ENCODE results near the gene SMCO2.

The SMCO2 gene

GRCh38 chr12:27523305-27523641 is 76.7 kb downstream of the SMCO2 start:
- Histone ChIP-seq H3K4me3 (replicated peaks; ENCODE audit: low read depth, low read length) (peak overlapping the region; percentile 71), H3K27me3 (replicated peaks; ENCODE audit: control insufficient read depth, insufficient read depth, low read length) (no peaks in the 10 kb centered on the region), H3K36me3 (ENCODE audit: control insufficient read depth, insufficient read depth, low read length) (no peaks in the 10 kb centered on the region)
- TF ChIP-seq, protein P1, sequence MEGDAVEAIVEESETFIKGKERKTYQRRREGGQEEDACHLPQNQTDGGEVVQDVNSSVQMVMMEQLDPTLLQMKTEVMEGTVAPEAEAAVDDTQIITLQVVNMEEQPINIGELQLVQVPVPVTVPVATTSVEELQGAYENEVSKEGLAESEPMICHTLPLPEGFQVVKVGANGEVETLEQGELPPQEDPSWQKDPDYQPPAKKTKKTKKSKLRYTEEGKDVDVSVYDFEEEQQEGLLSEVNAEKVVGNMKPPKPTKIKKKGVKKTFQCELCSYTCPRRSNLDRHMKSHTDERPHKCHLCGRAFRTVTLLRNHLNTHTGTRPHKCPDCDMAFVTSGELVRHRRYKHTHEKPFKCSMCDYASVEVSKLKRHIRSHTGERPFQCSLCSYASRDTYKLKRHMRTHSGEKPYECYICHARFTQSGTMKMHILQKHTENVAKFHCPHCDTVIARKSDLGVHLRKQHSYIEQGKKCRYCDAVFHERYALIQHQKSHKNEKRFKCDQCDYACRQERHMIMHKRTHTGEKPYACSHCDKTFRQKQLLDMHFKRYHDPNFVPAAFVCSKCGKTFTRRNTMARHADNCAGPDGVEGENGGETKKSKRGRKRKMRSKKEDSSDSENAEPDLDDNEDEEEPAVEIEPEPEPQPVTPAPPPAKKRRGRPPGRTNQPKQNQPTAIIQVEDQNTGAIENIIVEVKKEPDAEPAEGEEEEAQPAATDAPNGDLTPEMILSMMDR (IDR thresholded peaks at IDR 0.05; ENCODE audit: insufficient read depth, low read length, poor library complexity, severe bottlenecking): no peak
- no peak for DNase-seq (ENCODE audit: extremely low read depth, insufficient read length)

DNA sequence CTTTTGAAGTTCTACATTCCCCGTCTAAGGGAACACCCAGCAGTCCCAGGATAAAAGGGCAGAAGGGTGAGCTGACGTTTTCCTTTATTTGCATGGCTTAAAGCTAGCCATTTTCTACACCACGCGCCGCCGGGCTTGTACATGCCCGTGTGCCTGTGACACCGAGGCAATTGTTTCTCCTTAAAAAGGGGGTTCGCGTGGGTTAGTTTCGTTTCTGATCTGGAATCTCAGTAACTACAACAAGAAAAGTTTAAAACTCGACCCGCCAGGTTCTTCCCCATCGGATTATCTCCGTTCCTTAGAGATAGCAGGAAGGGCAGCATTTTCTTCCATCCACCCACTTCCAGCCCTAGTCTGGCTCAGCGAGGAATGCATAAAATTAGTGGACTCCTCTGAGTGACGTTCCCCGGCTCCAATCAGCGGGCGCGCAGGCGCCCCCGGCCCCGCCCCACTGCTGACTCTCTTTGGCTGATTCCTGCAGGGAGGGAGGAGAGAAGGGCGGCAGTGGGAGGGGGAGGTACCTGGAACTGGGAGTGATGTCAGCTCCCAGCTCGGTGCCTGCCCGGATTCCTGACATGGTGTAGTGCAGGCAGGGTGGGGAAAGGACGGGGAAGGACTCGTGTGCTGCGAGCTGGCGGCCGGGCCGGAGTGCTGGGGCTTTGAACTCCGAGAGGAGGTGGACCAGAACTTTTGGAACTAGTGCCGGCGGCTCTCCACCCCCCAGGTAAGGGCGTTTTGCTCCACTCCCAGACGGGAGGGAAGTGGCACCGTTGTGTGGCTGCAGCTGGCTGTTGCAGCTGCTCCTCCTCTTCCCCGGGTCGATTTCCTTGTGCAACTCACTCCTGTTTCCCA is 77.3 kb downstream of the SMCO2 start, which contains the start of gene PPFIBP1:
Gene PPFIBP1, plus strand, starts transcription at position 565 of the 852 bp plus-strand sequence. CDS start 109,191 bp downstream, outside the sequence.
- H3K27me3 ChIP-seq (replicated peaks; ENCODE audit: control insufficient read depth, insufficient read depth, low read length): no peaks in the 10 kb centered on the region
- peak within 1 kb of the TSS; percentile 71 for H3K4me3 ChIP-seq (replicated peaks; ENCODE audit: low read depth, low read length)
- DNase-seq (ENCODE audit: extremely low read depth, insufficient read length): peak; percentile 99
- H3K36me3 ChIP-seq (ENCODE audit: control insufficient read depth, insufficient read depth, low read length): no peaks in the 10 kb centered on the region
- TF ChIP-seq, protein P1 (IDR thresholded peaks at IDR 0.05; ENCODE audit: insufficient read depth, low read length, poor library complexity, severe bottlenecking): peak; percentile 36

DNA sequence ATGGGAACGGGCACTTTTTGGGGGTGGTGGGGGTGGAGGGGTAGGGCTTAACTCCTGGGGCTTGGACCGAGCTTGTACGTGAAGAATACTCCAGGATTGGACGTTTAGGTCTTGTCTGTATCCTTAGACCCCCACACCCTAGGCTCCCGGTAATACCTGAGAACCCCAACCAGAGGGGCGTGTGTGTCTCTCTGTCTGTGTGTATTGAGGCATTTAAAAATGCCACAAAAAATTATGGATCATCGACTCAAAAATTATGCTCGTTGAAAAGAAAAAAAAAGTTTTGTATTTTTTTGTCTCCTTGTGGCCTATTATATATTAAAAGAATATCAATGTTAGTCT is 77.9 kb downstream of the SMCO2 start:
- TF ChIP-seq, protein P1 (IDR thresholded peaks at IDR 0.05; ENCODE audit: insufficient read depth, low read length, poor library complexity, severe bottlenecking): no peak
- Histone ChIP-seq H3K27me3 (replicated peaks; ENCODE audit: control insufficient read depth, insufficient read depth, low read length) (no peaks in the 10 kb centered on the region), H3K36me3 (ENCODE audit: control insufficient read depth, insufficient read depth, low read length) (no peaks in the 10 kb centered on the region), H3K4me3 (replicated peaks; ENCODE audit: low read depth, low read length) (peak overlapping the region; percentile 71)
- no peak for DNase-seq (ENCODE audit: extremely low read depth, insufficient read length)

DNA sequence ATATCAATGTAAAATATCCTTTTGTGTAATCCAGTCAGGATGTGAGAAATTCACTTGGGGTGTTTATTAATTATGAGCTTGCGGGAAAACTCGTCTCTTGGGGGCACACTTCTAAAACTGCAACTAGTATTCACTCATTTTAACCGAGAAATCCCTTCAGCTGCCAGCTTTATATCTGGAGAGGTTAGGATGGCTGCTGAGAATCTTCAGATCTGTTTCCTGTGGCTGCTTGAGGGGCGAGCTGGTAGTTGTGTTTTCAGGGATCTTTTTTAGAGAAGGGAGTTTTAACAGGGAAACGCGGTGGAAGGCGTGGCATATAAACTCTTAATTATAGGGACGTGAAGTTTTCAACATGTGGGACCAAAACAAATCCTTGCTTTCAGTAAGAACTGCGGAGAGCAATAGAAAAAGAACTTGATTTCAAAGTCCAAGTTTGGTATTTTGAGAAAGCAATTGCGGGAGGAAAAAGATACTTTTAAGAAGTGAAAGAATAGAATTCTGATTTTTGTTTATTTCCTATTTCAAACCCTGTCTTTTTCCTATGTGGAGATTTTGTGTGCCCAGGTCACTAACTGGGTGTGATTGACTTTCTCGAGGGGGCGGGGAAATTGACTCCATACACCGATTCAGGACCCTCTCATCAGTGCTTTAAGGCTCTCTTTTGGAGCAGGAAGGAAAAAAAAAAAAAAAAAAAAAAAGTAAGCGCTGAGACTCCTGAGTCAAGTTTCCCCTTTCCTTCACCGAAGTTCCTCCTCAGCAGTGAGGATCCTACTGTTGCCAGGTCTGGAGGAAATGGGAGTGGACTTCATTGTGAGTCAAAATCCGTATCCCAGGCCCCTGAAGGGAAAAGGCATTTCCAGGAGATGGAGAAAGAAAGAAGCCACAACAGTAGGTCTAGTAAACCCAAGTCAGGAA is 78.6 kb downstream of the SMCO2 start:
- TF ChIP-seq, protein P1 (IDR thresholded peaks at IDR 0.05; ENCODE audit: insufficient read depth, low read length, poor library complexity, severe bottlenecking): peak; percentile 21
- no peak for DNase-seq (ENCODE audit: extremely low read depth, insufficient read length)
- no peaks in the 10 kb centered on the region for H3K36me3 ChIP-seq (ENCODE audit: control insufficient read depth, insufficient read depth, low read length)
- no peaks in the 10 kb centered on the region for H3K27me3 ChIP-seq (replicated peaks; ENCODE audit: control insufficient read depth, insufficient read depth, low read length)
- peak overlapping the region; percentile 71 for H3K4me3 ChIP-seq (replicated peaks; ENCODE audit: low read depth, low read length)

DNA sequence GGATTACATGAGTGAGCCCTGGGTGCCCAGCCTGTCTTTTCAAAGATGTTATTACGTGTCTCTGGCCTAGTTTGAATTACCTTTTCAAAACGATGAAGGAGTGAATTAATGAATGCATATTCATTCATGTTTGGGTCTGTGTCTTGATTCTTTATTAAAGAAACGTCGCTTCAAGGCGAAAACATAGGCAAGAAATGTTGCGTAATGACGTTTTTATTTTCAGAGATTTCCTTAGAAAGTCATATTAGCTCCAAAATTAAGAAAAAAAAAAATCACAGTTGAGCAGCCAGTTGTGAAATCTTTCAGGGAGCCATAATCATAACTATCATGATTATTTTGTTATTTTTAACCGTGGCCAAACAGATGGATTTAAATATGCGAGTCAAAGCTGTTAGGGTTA is 81.0 kb downstream of the SMCO2 start:
- Histone ChIP-seq H3K27me3 (replicated peaks; ENCODE audit: control insufficient read depth, insufficient read depth, low read length) (no peaks in the 10 kb centered on the region), H3K4me3 (replicated peaks; ENCODE audit: low read depth, low read length) (no peak overlapping the region), H3K36me3 (ENCODE audit: control insufficient read depth, insufficient read depth, low read length) (no peaks in the 10 kb centered on the region)
- TF ChIP-seq, protein P1 (IDR thresholded peaks at IDR 0.05; ENCODE audit: insufficient read depth, low read length, poor library complexity, severe bottlenecking): no peak
- no peak for DNase-seq (ENCODE audit: extremely low read depth, insufficient read length)

All from GM06990 (cell line).